Panc1 (cell line): ENCODE data around the gene NPRL2. TPM values are rescaled to one million over a fixed set of nuclear protein-coding genes. Genes with fewer than 3 reads are reported as not detected.
A peak's percentile ranks its signal among the peaks of the same experiment; 100 is the strongest.

Experiments used
- ATAC-seq: fragments of 200-7000 bp; cut with Tn5 transposase; 2 replicates; pipeline ENCODE4 v1.9.1; 2020; ENCODE audit warnings: mild to moderate bottlenecking, moderate library complexity
- BruUV-seq: library from RNA; stranded (reverse); fragments of 400-500 nt; replicated peaks from 2 replicates; lab custom pipeline; 2021; lab: Mats Ljungman, UMichigan
- CTCF ChIA-PET: fragments of 300-600 bp; sonication (Branson Sonifier 250); formaldehyde crosslinking; loops from one replicate; lab custom pipeline; 2022; ENCODE audit warnings: antibody characterized with exemption; lab: Charles Lee
- POLR2A ChIA-PET: fragments of 300-600 bp; sonication (Branson Sonifier 250); formaldehyde crosslinking; loops from one replicate; lab custom pipeline; 2022; ENCODE audit warnings: antibody characterized with exemption; lab: Charles Lee
- DNase-seq: peaks from one replicate; pipeline ENCODE4 v3.0.0-alpha.2; 2010; ENCODE audit warnings: low read depth, low spot score
- H3K27ac ChIP-seq: 2 replicates; pipeline ENCODE4 v1.5.1; 2011; ENCODE audit warnings: mild to moderate bottlenecking, low read length, inconsistent platforms
- H3K27me3 ChIP-seq: fragments of 200-500 bp; sonication (Bioruptor generic); 2 replicates; pipeline ENCODE4 v1.6.0; 2014; ENCODE audit warnings: low read length, inconsistent platforms; ENCODE audit not compliant: control insufficient read depth, insufficient read depth
- H3K36me3 ChIP-seq: fragments of 200-500 bp; sonication (Bioruptor generic); 2 replicates; pipeline ENCODE4 v1.5.1; 2014; ENCODE audit warnings: inconsistent platforms, mild to moderate bottlenecking, low read length, moderate library complexity; ENCODE audit not compliant: control insufficient read depth, insufficient read depth
- H3K4me1 ChIP-seq: 2 replicates; pipeline ENCODE4 v1.5.1; 2011; ENCODE audit warnings: inconsistent platforms, mild to moderate bottlenecking, low read length, moderate library complexity; ENCODE audit not compliant: control insufficient read depth, insufficient read depth
- H3K4me3 ChIP-seq, 2 experiments: 2 replicates each; pipeline ENCODE4 v1.5.1; 2011 to 2012; ENCODE audit warnings: low read depth in 2 of 2, low read length in 2 of 2, mild to moderate bottlenecking in 2 of 2, inconsistent platforms in 1 of 2, moderate library complexity in 1 of 2
- H3K9me3 ChIP-seq: fragments of 200-500 bp; sonication (Bioruptor generic); 2 replicates; pipeline ENCODE4 v1.5.1; 2014; ENCODE audit warnings: low read depth, mild to moderate bottlenecking, inconsistent platforms, low read length, moderate library complexity; ENCODE audit not compliant: control insufficient read depth, insufficient read depth
- POLR2AphosphoS5 ChIP-seq: IDR thresholded peaks from 2 replicates; pipeline ENCODE4 v1.6.1; 2012; ENCODE audit warnings: mild to moderate bottlenecking, low read depth, low read length, moderate library complexity
- SIN3A ChIP-seq: IDR thresholded peaks from 2 replicates; pipeline ENCODE4 v1.6.1; 2012; ENCODE audit warnings: low read depth, mild to moderate bottlenecking, low read length, moderate library complexity, borderline replicate concordance; ENCODE audit not compliant: insufficient read depth
- TCF7L2 ChIP-seq: IDR thresholded peaks from 2 replicates; pipeline ENCODE4 v1.6.1; 2011; ENCODE audit warnings: mild to moderate bottlenecking, low read depth, low read length, inconsistent platforms
- in situ Hi-C: cut with HindIII; loops from 2 replicates; pipeline ENCODE4 v1.10.0; 2016; ENCODE audit warnings: low sequenced_read_pairs, low pct_unique_long_range_greater_than_20kb
- intact Hi-C: fragments of 100-400 bp; cut with micrococcal nuclease; formaldehyde crosslinking; loops from one replicate; pipeline ENCODE4 v1.10.0; 2022; ENCODE audit not compliant: unreplicated experiment
- total RNA-seq: library from RNA; stranded (reverse); gene quantifications from one replicate; pipeline ENCODE4 v1.2.1, GENCODE V29; 2021; ENCODE audit not compliant: unreplicated experiment
- TF ChIP-seq, protein P1 (sequence below): fragments of 450-650 bp; IDR thresholded peaks from 2 replicates; pipeline ENCODE4 v1.5.1; 2017; ENCODE audit warnings: mild to moderate bottlenecking
- TF ChIP-seq, protein P2 (sequence below), 2 experiments: IDR thresholded peaks; 2 replicates each; pipeline ENCODE4 v1.6.1; 2011 to 2012; ENCODE audit warnings: low read depth in 2 of 2, control low read depth in 1 of 2, low read length in 1 of 2, mild to moderate bottlenecking in 1 of 2, moderate library complexity in 1 of 2; ENCODE audit not compliant: insufficient read depth in 1 of 2

Gene NPRL2
- total RNA-seq, 1 experiment from 2014 or later = 14.6 TPM

DNA sequence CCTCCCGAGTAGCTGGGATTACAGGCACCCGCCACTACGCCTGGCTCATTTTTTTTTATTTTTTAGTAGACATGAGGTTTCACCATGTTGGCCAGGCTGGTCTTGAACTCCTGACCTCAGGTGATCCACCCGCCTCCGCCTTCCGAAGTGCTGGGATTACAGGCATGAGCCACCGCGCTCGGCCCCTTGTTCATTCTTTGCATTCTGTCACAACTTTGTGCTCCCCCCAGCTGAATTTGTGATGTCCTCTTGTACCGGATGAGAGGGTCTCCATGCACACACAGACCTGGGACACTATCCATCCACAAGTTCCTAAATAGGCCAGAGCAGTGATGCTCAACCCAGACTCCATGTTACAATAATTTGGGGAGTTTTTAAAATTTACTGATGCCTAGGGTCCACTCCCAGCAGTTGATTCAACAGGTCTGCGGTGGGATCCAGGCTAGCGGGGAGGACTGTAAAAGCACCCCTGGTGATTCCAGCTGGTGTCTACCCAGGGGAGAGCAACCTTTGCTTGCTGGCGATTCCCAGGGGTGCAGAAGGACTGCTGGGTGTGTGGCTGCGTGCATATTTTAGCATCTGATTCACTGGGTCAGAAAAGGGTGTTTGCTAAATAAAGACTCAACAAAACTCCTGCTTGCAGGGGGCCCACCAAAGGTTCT is 11.0 kb downstream of the NPRL2 start:
- in situ Hi-C loops = no loop called here
- peaks cover 8% of the 10 kb centered on the region; the same call in 1 of the 2 replicates for H3K4me1 ChIP-seq

DNA sequence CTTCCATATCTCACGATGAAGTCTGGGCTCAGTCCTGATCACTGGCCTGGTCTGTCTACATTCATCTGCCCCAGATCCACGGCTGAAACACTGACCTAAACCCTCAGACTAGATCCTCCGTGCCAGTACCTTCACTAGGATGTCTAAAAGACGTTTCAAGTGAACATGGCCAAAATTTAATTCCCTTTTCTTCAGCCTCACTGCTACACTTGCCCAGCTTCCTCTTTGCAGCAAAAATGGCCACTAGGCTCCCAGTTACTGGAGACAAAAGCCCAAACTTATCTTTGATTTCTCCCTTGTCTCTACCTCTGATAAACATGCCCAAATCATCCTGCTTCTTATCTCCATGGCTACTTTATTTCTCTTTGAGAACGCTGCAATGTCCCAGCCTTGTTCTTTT is 11.6 kb downstream of the NPRL2 start:
- no TSS peak for BruUV-seq
- CTCF ChIA-PET = no interaction called here
- POLR2A ChIA-PET = interaction anchor here (0.7 kb wide), 2 partner anchors 32 to 1304 kb away, joined by 6 to 14 read pairs; no protein-coding TSS in a partner anchor
- Histone ChIP-seq H3K4me1 (peaks cover 14% of the 10 kb centered on the region; the same call in 1 of the 2 replicates), H3K27ac (no peak overlapping the region), H3K9me3 (no peaks in the 10 kb centered on the region), H3K36me3 (peaks cover 8% of the 10 kb centered on the region; the same call in 1 of the 2 replicates), H3K4me3 (no peak overlapping the region), H3K27me3 (no peaks in the 10 kb centered on the region)
- TF ChIP-seq TCF7L2 (no peak), SIN3A (no peak), POLR2AphosphoS5 (no peak)
- TF ChIP-seq, protein P1, sequence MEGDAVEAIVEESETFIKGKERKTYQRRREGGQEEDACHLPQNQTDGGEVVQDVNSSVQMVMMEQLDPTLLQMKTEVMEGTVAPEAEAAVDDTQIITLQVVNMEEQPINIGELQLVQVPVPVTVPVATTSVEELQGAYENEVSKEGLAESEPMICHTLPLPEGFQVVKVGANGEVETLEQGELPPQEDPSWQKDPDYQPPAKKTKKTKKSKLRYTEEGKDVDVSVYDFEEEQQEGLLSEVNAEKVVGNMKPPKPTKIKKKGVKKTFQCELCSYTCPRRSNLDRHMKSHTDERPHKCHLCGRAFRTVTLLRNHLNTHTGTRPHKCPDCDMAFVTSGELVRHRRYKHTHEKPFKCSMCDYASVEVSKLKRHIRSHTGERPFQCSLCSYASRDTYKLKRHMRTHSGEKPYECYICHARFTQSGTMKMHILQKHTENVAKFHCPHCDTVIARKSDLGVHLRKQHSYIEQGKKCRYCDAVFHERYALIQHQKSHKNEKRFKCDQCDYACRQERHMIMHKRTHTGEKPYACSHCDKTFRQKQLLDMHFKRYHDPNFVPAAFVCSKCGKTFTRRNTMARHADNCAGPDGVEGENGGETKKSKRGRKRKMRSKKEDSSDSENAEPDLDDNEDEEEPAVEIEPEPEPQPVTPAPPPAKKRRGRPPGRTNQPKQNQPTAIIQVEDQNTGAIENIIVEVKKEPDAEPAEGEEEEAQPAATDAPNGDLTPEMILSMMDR = no peak
- TF ChIP-seq, protein P2, sequence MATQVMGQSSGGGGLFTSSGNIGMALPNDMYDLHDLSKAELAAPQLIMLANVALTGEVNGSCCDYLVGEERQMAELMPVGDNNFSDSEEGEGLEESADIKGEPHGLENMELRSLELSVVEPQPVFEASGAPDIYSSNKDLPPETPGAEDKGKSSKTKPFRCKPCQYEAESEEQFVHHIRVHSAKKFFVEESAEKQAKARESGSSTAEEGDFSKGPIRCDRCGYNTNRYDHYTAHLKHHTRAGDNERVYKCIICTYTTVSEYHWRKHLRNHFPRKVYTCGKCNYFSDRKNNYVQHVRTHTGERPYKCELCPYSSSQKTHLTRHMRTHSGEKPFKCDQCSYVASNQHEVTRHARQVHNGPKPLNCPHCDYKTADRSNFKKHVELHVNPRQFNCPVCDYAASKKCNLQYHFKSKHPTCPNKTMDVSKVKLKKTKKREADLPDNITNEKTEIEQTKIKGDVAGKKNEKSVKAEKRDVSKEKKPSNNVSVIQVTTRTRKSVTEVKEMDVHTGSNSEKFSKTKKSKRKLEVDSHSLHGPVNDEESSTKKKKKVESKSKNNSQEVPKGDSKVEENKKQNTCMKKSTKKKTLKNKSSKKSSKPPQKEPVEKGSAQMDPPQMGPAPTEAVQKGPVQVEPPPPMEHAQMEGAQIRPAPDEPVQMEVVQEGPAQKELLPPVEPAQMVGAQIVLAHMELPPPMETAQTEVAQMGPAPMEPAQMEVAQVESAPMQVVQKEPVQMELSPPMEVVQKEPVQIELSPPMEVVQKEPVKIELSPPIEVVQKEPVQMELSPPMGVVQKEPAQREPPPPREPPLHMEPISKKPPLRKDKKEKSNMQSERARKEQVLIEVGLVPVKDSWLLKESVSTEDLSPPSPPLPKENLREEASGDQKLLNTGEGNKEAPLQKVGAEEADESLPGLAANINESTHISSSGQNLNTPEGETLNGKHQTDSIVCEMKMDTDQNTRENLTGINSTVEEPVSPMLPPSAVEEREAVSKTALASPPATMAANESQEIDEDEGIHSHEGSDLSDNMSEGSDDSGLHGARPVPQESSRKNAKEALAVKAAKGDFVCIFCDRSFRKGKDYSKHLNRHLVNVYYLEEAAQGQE (IDR thresholded peaks at IDR 0.05; ENCODE audit: insufficient read depth in 1 of 2, low read depth in 2 of 2, low read length in 1 of 2) = no peak
- in situ Hi-C loops (no loop called here), intact Hi-C loops (no loop called here)
- ATAC-seq = no peak
- DNase-seq = no peak

More for the DNA sequence above, 11.0 kb downstream of the NPRL2 start:
- Histone ChIP-seq H3K27me3 (no peaks in the 10 kb centered on the region), H3K36me3 (peaks cover 8% of the 10 kb centered on the region; the same call in 1 of the 2 replicates), H3K4me3 (peak overlapping the region; percentile 28 to 39; a peak in 3 of 4 replicates), H3K9me3 (no peaks in the 10 kb centered on the region), H3K27ac (0 out of 2 replicates have a peak overlapping the region, but pooled peaks have one; percentile 26)
- TF ChIP-seq, protein P2 (IDR thresholded peaks at IDR 0.05; ENCODE audit: insufficient read depth in 1 of 2, low read depth in 2 of 2, low read length in 1 of 2) = no peak
- TF ChIP-seq SIN3A = no peak
- TF ChIP-seq, protein P1 = no peak
- TF ChIP-seq TCF7L2 = no peak
- TF ChIP-seq POLR2AphosphoS5 = no peak
- ChIA-PET CTCF (no interaction called here), POLR2A (no interaction called here)
- DNase-seq = no peak
- no TSS peak for BruUV-seq
- intact Hi-C loops = no loop called here
- ATAC-seq = no peak
